Measurements from ENCODE around the gene TRIM63.

The TRIM63 gene

DNA sequence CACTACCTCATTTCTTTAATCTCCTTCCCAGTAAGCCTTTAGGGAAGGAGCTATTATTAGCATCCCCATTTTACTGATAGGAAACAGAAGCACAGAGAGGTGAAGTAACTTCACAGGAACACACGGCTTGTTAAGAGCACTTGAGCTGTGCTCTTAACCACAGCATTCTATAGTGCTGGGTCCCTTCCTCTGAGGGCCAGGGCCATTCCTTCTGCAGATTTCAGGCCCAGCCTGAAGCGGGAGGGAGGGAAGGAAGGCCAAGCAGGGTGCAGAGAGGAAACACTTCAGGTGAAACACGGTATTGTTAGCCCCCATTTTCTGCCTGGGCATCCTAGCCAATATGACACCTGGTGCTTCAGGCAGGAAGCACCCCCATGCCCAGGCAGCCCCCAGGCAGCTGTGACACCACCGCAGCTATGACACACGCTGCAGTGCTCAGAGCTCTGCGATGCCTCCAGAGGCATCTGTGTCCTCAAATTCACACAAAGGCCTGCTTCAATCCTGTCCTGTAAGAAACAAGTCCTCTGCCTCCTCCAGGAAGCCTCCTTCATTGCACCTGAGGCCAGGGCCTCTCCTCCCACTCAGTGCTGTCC, 50.4 kb downstream of the TRIM63 start:
- DNase-seq (no peak), ATAC-seq (peak; percentile 61)

DNA sequence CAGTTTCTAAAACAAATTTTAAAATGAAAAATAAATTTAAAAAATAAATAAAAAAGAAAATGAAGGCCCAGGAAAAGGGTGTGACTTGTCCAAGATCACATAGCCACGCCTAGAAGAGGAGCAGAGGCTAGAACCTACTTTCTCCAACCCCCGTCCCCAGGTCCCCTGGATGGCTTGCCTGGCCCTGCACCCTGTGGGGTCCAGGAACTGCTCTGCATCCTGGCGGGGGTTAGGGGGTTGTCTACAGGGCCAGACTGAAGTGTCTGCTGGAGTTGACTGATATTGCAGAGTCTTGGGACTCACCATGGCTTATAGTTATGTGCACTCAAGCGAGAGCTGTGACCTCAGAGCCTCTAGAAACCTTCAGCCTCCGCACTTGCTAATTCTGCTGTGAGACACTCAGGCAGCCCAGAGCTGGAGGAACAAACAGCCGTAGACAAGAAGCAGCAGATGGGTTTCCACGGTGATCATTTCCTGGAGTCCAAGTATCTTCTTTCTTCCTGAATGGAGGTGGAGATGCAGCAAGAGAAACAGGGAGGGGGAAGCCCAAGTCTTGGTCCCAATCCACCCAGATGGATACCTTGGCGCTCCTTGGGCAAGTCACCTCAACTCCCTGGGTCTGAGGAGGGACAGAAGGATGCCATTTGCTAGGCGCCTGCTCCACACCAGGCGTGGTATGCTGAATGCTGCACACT, 51.0 kb downstream of the TRIM63 start:
- no peak for ATAC-seq
- DNase-seq, result no peak

DNA sequence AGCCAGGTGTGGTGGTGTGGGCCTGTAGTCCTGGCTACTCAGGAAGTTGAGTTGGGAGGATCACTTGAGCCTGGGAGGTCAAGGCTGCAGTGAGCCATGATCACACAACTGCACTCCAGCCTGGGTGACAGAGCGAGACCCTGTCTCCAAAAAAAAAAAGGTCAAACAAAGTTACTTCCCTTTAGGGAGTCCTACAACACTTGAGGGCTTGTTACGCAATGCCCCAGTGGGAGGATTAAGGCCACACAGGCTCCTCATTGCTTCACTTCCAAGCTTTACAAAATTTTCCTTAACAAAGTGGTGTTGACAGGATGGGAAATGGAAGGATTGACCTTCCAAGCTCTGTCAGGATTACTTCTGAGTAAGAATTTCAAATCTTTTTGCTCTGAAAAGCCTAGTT, 52.1 kb downstream of the TRIM63 start:
- no peak for ATAC-seq
- no peak for DNase-seq

DNA sequence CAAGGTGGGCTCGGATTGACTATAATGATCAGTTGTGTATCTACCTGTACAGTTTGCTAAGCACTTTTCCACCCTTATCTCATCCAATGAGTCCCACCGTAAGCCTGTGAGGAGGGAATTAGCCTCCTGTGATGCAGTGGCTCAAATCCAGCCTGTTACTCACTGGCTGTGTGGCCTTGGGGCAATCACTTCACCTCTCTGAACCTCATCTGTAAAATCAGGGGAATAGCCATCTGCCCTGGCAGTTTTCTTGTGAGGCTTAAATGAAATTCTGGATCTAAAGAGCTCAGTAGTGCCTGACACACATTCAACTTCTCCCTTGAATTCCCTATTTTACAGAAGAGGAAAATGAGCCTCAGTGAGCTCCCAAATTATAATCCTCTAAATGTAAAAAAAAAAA, 53.3 kb downstream of the TRIM63 start:
- ATAC-seq, result no peak
- no peak for DNase-seq

DNA sequence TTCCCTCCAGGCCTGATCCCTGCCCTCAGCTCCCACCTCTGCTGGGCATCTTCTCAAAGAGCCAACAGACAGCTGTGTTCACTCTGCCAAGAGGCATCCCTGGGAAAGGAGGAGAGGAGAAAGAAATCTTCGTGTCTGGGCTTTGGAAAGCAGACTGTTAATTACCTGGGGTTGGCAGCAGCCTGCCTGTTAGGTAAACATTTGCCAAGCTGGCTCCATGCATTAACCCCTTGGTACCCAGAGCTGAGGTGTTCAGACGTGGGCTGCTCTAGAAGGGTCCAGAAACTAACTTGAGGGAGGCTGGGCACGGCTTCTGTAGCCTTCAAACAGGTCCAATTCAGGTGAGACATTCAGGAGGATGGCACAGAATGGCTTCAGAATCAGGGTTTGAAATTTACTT, 54.6 kb downstream of the TRIM63 start:
- no peak for ATAC-seq
- no peak for DNase-seq

DNA sequence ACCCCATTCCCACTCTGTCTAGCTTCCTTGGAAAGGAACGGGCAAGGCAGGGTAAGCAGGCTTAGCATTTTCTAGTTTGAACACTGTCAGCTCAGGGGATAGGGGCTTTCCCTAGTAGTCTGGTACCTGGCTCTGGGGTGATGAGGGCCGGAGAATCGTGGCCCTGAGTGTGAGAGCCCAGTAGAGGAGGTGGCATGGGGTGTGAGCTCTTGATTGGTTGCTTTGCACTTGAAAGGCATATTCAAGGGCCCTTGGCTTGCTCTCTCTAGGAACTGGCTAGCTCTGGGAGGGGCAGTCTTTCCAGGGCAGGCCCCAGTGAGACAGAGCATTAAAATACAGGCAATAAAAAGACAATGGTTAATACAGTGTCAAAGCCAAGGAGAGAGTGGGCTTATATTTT, 56.6 kb downstream of the TRIM63 start:
- DNase-seq, result no peak
- ATAC-seq, result no peak

DNA sequence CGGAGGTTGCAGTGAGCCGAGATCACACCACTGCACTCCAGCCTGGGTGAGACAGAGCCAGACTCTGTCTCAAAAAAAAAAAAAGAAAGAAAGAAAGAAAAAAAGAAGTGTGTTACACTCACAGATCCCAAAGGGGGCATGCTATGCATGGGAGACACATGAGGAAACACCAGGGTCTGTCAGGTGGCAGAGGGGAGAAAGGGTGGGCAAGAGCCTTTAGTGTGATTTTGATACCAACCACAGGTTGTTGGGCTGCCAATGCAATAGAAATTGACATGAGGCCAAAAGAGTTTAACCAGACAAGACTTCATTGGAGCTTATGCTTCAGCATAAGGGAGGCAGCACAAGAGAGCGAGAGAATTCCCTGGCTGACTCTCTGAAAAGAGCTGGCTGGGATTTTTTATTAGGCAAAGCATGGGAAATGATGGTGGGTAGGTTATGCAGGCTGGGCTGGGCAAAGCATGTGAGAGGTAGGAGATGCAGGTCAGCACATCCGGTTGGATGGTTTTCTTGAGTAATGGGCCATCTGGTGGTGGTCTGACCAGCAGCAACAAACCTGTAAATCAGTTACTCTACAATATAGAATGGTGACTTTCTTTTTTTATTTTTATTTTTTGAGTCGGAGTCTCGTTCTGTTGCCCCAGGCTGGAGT, 57.5 kb downstream of the TRIM63 start:
- ATAC-seq (no peak), DNase-seq (no peak)

DNA sequence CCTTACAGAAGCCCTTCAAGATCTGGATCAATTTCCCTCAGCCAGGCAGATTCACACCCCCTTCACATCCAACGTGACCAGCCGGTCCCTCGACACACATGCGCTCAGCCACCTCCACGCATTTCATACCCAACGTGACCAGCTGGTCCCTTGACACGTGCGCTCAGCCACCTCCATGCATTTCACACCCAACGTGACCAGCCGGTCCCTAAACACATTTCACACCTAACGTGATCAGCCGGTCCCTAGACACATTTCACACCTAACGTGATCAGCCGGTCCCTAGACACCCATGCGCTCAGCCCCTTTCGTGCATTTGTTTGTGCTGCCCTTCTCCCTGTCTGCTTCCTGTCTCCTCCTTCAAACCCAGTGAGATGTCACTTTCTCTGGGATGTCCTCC, 60.7 kb downstream of the TRIM63 start:
- no peak for ATAC-seq
- DNase-seq, result no peak

DNA sequence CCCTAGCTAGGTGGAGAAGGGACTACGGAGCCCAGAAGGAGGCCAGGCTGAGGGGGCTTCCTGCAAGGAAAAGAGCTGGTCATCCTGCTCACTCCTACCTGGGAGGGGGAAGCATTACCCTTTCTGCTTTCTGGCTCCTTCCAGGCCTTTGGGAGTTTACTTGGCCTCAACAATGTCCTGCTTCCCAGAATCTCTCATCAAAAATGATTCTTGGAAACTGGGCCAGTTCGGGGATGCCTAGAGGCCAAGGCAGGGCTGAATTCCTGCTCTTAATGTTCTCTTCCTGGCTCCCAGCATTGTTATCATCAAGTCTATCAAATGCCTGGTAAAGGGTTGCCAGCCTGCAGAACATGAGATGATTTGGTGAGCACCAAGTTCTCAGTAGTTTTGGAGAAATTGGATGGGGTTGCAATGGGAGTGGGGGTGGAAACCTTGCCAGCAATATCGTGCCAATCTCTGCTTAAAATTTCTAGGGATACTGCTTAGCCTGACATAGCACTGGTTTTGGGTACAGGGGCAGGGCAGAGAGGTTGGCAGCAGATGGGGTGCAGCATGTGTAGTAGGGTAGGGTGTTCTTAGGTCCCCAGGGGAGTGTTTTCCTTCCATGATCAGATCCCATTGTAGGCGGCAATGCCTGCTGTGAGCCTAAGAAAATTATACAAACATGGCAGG, 61.9 kb downstream of the TRIM63 start:
- DNase-seq (no peak), ATAC-seq (no peak)

DNA sequence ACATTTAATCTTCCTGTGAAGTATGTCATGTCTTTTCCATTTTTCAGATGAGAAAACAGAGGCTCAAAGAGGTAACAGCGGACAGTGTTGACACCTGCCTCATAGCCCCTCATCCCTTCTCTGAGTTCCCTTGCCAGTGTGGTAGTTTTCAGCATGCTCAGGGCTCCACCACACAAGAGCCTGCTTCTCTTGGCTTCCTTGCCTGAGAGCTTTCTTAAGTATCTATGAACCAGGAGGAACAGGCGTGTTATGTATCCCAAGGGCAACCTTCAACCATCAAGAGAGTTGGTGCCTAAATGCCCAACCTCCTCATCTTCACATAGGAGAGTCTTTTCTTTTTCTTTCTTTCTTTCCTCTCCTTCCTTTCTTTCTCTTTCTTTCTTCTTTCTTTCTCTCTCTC, 63.7 kb downstream of the TRIM63 start:
- DNase-seq, result no peak

DNA sequence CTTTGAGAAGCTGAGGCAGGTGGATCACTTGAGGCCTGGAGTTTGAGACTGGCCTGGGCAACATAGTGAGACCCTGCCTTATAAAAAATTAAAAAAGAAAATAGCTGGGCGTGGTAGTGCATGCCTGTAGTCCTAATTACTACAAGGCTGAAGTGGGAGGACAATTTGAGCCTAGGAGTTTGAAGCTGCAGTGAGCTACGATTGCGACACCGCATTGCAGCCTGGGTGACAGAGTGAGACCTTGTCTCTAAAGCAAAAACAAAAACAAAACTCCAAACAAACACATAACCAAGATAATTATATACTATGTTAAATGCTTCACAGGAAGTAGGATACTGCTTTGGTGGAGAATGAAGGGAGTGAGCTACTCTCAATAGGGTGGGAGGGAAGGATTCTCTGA, 64.2 kb downstream of the TRIM63 start:
- DNase-seq (no peak), ATAC-seq (no peak)

More for the DNA sequence above, 63.7 kb downstream of the TRIM63 start:
- ATAC-seq, result no peak

Measured in stimulated activated naive CD8-positive, alpha-beta T cell treated with anti-CD3 and anti-CD28 coated beads, Interleukin-15, Interleukin-2, amounts not matched to agents 100 U/mL and 50 U/mL, for 24 hours (primary cell).